GM18526 (cell line): ENCODE data around the gene MECP2.

Source experiments
- POLR2A ChIP-seq: IDR thresholded peaks from 3 replicates; pipeline ENCODE4 v1.6.1; 2011; ENCODE audit not compliant: insufficient read length; ENCODE audit errors: extremely low read depth

The MECP2 gene

DNA sequence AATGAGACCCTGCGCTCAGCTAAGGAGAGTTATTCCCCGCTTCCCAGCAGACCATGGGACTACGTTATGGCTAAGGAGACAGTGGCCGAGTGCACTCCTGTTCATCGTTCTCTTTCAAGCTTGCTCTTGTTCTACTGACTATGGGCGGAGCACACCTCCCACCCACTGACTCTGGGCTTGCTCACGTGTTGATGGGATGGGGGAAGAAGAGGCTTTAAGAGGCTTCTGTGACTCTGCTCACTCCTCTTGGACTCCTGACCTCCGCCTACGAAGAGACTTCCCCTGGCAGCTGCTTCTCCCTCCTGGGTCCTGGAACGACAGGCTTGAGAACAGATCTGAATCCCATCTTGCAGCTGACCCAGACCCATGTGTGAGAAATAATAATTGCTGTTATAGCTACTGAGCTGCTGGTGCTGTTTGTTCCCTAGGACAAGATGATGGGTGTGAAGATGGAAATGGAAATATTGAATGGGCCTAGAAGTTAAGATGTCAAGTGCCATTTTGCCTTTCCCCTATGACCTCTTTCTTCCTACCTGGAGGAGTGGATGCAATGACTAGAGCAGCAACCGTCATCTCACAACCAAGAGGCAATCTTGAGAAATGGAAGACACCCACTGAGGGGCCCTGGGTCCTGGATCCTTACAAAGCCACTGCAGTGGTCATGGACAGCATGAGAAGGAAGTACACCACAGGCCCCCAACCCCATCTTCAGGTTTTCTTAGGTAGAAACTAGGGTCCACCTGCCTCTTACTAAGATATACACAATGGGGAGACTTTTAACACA lies 39.1 kb downstream of the MECP2 start:
- TF ChIP-seq POLR2A, result no peak

DNA sequence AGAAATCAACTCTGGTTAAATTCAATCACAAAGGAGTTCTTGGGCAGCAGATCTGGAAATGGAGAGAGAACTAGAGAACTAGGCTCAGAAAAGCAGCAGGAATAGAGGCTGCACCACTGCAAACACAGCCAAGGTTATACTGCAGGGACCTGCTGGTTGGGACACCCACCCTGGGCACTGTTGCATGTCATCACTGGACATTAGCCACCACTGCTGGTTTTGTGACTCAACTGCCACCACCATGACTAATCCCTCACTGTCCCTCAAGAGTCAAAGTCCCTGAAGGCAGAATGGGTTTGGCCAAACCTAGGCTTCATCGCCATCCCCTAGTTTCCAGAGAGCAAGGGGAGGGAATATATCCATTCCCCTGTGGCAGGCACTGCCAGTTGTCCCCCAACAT lies 39.7 kb downstream of the MECP2 start:
- no peak for TF ChIP-seq POLR2A

DNA sequence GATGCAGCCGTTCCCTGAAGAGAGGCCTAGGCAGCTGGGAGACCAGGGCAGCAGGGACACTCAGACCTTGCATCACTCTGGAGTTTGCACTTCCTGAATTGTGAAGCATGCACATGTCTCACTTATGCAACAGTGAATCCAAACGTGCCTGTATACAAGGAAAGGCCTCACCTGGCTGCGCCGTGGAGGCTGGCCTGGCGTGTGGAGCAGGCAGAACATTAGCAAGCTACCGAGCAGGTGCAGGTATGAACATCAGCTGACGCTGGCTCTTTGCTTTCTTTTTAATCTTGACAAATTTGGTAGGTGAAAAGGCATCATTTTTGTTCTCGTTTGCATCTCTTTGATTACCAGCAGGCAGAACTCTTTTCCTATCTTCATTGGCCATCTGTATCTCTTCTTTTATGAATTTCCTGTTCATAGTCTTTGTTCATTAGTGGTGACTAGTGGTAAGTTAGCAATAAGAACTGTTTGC lies 40.7 kb downstream of the MECP2 start:
- no peak for TF ChIP-seq POLR2A

DNA sequence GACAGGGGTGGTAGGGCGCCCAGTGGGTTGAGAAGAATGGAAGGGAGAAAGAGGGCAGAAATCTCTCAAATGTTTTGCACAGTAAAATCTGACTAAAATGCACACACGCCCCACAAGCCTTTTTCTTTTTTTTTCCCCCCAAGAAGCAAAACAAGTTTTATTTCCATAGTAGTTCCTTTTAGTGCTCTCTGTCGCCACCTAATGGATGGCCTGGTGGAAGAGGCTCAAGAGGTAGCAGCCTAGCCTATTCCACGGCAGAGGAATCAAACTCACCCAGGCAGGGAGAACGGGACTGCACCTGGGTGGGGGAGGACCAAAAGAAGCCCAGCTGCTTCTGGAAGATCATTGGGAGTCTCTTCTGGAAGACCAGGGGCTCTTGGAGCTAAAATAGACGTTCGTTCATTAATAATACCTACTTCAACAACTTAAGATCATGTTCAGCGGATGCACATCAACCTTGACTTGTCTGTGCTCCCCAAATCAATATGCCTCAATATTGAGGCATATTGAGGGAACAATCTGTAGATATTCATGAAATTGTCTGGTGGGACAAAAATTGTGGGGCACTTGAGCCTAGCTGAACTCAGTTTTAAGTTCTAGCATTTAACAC lies 46.2 kb downstream of the MECP2 start:
- no peak for TF ChIP-seq POLR2A

DNA sequence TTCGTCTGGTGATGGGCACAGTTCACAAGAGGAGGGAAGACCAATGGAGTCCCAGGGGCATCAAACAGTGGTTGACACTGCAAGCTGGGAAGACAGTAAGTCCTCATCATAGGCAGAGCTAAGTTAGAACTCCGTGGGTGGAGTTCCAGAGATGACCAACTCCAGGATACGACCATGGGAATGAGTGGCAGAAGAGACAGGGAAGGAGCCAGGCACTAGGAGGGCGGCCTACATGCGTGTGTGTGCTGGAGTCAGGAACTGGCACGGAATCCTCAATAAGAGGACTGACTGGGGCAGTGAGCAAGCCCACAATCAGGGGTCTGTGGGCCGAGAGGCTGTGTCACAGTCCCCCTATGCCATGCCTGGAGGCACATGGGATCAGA lies 47.4 kb downstream of the MECP2 start:
- TF ChIP-seq POLR2A, result no peak

DNA sequence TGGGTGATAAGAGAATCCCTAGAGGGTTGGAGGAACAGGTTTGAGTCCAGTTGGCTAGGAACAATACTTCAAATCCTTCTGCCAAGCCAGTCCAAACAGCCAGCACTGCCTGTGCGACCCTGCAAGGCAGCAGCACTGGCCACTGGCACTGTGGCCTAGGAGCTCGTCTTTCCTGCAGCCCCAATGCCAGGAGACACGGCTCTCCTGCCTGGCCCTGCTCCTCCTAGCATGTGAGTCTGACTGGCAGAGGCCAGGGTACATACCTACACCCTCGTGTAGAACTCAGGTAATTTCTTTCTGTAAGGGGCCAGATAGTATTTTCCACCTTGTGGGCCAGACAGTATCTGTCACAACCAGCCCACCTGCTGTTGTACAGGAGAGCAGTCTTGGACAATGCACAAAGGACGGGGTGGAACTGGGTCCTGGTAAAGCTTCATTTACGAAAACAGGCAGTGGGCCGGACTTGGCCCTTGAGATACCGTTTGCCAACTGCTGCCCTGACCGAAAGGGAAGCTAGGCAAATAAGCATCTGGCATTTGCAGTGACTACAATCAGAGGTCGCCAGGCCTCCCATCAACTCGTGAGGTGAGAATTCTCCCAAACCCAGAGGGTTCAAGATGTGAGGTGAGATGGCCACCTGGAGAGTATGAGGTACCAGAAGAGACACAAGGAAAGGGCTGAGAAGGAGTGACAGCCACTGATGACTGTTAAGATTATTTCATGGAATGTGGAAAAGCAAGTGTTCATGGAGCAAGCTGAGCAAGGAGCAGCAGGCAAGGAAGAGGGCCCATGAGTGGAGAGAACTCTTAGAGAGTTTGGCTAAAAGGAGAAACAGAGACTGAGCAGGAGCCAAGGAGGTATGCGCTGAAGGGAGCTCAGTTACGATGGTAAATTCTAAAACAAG lies 48.1 kb downstream of the MECP2 start:
- no peak for TF ChIP-seq POLR2A

DNA sequence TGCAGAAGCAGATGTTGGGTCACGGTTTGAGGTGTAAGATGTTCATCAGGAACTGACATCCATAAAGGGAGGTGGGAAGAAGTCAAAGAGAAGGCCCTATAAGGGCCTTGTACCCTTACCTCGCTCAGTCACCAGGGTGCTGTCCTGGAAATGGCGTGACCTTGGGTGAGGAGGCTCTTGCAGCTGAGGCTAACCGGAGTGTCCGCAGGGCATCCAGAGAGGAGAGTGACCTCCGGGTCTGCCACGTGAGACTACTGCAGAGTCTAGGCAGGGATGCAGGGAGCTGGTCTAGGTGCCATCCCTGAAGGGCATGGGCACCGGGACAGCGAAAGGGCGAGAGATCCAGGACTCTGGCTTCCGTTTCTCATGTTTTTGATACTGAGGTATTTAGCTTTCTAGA lies 49.1 kb downstream of the MECP2 start:
- no peak for TF ChIP-seq POLR2A

DNA sequence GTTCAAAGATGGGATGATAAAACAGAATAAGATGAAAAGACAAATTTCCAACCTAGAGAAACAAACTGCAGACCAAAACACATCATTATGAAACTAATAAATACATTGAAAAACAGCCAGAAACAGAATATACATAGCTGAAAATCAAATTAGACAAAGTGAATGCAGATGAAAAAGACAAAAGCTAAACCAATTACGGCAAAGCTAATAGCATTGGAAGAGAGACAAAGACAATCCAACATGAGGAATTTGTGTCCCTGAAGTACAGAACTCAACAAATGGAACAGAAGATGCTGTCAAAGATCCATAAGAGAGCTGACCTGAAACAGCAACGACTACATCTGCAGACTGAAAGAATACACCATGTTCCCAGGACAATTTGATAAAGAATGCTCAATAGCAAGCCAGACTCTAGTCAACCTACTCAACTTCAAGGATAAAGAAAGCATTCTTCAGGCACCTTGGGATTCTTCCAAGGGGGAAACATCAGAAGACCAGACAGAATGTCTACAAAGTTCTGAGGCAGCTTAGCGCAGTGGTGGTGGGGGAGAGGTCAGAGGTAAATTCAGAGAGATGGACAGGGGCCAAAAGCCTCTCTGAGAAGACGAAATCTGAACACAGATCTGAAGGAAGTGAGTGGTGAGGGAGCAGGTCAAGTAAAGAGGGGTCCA lies 50.4 kb downstream of the MECP2 start:
- TF ChIP-seq POLR2A, result no peak

DNA sequence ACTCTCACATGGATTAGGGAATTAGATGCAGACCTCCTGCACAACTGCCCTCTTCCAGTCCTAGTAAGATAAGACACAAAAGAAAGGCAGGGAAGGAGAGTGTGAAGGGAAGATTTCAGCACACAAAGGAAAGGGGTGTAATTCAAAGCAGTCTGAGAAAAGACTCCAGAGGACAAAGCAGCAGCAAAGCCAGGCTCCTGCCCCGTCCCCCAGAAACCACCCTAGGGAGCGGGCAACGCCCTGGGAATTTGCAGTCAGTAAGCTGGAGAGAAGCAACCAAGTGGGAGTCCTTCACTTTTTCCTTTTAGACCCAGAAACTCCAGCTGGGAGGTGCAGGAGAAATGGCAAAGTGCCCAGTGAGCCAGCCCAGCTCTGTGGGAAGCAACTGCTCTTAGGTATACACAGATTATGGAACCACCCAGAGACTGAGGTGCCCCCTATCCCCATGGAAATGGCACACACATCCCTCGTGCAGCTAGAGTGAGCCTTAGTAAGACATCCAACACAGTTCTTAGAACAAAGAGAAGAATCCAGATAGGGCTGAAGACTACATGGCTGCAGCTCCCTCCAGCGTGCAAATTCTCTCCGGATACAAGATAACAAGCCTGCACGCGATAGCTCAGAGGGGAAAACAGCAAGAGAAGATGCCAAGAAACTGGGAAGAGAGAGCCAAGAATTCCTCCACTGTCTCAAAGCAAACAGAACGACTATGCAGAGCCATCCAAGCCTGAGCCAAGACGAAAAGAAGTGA lies 51.3 kb downstream of the MECP2 start:
- TF ChIP-seq POLR2A, result no peak

DNA sequence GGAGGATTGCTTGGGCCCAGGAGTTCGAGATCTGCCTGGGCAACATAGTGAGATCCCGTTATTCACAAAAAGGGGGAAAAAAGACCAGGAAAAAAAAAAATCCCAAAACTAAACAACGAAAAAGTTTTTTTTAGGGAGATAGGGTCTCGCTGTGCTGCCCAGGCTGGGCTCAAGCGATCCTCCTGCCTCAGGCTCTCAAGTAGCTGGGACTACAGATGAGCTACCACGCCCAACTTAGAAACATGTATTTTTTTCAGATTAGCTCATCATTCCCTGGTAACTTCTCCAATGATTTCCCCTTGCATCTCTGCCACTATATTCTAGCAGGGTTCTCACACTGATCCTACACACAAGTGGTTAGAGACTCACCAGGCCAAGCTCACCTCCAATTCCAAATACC lies 53.4 kb downstream of the MECP2 start:
- no peak for TF ChIP-seq POLR2A

DNA sequence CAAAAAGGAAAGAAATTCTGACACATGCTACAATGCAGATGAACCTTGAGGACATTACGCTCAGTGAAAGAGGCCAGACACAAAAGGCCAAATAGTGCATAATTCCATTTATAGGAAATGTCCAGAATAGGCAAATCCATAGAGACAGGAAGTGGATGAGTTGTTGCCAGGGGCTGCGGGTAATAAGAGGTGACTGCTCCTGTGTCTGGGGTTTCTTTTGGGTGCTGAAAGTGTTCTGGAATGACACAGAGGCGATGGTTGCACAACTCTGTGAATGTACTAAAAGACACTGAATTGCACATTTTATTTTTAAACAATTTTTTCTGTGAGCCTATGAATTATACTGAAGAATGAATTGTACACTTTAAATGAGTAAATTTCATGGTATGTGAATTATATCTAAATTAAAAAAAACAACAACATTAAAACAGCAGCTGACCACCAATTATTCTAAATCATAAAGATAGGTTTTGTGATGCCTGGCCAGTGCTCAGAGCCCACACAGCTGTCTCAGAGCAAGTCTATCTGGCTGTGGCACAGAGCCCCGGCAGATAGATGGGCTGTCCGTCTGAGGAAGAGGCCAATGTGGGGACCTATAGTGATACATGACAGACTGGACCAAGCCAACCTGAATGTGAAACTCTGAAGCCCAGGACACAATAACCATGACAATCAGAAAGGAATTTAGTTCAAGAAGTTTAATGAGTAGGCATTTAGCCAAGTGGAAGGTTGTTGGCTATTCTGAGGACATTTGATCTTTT lies 54.3 kb downstream of the MECP2 start:
- no peak for TF ChIP-seq POLR2A

DNA sequence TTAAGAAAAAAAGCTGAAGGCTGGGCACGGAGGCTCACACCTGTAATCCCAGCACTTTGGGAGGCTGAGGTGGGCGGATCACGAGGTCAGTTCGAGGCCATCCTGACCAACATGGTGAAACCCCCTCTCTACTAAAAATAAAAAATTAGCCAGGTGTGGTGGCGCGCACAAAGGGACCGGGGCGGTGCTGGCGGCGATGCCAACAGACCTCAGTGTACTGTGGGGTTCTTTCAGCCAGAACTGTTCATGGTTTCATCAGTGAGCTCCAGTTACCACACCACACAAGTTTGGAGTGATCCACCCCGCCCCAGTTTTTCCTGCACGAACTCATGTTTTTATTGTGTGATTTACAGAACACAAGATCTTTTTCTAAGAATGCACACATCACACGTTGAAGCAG lies 56.7 kb downstream of the MECP2 start:
- TF ChIP-seq POLR2A, result no peak

DNA sequence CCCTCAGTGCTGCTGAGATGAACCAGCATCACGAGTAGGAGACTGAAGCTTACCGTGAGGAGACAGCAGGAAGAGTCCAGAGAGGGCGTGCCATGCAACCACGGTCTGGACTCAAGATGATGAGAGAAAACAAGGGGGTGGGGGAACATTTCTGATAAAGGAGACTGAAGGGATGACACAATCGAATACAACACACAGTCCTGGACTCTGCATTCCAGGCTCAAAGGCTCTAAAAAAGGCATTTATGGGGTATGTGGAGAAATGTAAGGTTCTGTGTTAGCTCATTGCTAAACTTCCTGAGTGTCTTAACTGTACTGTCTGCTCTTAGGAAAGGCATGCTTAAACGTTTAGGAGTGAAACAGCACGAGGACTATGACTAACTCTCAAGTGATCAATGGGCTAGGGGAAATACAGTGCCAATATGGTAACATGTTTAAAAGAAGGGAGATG lies 57.2 kb downstream of the MECP2 start:
- TF ChIP-seq POLR2A, result no peak

DNA sequence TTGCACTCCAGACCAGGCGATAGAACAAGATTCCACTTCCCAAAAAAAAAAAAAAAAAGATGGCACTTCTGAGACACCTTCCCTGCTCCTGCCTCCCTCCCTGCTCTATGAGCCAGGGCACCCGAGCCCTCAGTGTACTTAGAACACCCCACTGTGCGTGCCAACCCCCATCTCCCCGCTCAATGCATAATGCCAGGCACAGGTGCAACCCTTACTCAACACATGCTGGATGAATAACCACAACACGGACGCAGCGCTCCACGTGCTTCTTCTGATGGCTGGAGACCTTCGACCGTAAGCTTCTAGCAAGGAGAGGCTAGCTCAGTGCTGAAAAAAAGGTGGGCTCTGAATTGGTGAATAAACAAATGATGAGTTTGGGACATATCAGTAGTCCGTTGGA lies 57.9 kb downstream of the MECP2 start:
- TF ChIP-seq POLR2A, result no peak

DNA sequence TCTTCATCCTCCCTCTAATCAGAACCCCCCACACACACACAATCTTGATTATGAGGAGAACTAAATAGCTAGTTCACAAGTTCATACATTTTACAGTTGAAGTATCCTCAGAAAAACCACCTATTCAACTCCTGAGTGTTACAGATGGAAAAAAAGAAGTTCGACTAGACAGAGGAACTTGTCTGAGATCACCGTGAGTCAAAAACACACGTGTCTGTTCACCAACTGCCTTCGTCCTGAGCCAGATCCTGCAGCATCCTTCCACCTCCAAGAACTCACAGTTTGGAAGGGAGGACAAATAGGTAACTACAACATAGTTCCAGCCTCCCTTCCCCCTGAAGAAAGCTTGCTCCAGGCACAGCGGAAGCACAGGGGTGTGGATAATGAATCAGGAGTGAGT lies 58.9 kb downstream of the MECP2 start:
- TF ChIP-seq POLR2A, result no peak
